GM03348 (cell line): ENCODE data around the gene CLTCL1.

Experiments
- DNase-seq: peaks from one replicate; pipeline ENCODE4 v3.0.0; 2012; ENCODE audit warnings: low spot score

Gene CLTCL1

GRCh38 chr22:19195796-19196731 is 95.5 kb downstream of the CLTCL1 start:
- no peak for DNase-seq

- DNase-seq = no peak
These were observed 96.6 kb downstream of the CLTCL1 start for GRCh38 chr22:19194766-19195536.

- DNase-seq = no peak
These were observed 97.6 kb downstream of the CLTCL1 start for GRCh38 chr22:19193879-19194278.

GRCh38 chr22:19187716-19188563 is 103.6 kb downstream of the CLTCL1 start:
- DNase-seq = no peak

GRCh38 chr22:19184276-19184997 is 107.1 kb downstream of the CLTCL1 start:
- DNase-seq = no peak

- no peak for DNase-seq
These were observed 108.3 kb downstream of the CLTCL1 start for GRCh38 chr22:19183216-19183615.

- no peak for DNase-seq
These were observed 108.9 kb downstream of the CLTCL1 start for GRCh38 chr22:19182472-19183157.

- no peak for DNase-seq
These were observed 109.6 kb downstream of the CLTCL1 start for GRCh38 chr22:19181786-19182471.

- no peak for DNase-seq
These were observed 110.6 kb downstream of the CLTCL1 start for GRCh38 chr22:19180740-19181410.

- no peak for DNase-seq
These were observed 111.3 kb downstream of the CLTCL1 start for GRCh38 chr22:19180234-19180633.

GRCh38 chr22:19179497-19180048 is 111.9 kb downstream of the CLTCL1 start:
- DNase-seq = peak; percentile 90

- peak; percentile 99 for DNase-seq
These were observed 112.6 kb downstream of the CLTCL1 start, which contains the start of gene SLC25A1 for GRCh38 chr22:19178657-19179496. TSS of gene SLC25A1 (minus strand) at chr22:19178736. CDS start at chr22:19178673, 63 bp downstream.

GRCh38 chr22:19178065-19178656 is 113.4 kb downstream of the CLTCL1 start:
- DNase-seq = peak; percentile 70

GRCh38 chr22:19177164-19178064 is 114.1 kb downstream of the CLTCL1 start:
- DNase-seq = no peak

- no peak for DNase-seq
These were observed 114.8 kb downstream of the CLTCL1 start for GRCh38 chr22:19176732-19177131.

- no peak for DNase-seq
These were observed 115.3 kb downstream of the CLTCL1 start for GRCh38 chr22:19176175-19176643.
